ENCODE measurements around the gene PLEKHO2. TPM values are rescaled to one million over a fixed set of nuclear protein-coding genes. Genes with fewer than 3 reads are reported as not detected.

The PLEKHO2 gene
- total and polyA plus RNA-seq, 7 donors: 1.9 to 6.7 (median 5.2) TPM

GRCh38 chr15:64824929-64825430, 16.7 kb upstream of the PLEKHO2 start:
- DNase-seq: no peak
- Histone ChIP-seq H3K9me3 (no peaks in the 10 kb centered on the region), H3K27ac (no peak overlapping the region), H3K4me3 (peak overlapping the region; percentile 76), H3K36me3 (ENCODE audit: insufficient read depth in 1 of 2, low read depth in 1 of 2) (no peaks in the 10 kb centered on the region), H3K4me1 (peaks cover 14% of the 10 kb centered on the region), H3K27me3 (ENCODE audit: insufficient read depth in 3 of 3, low read length in 2 of 3) (no peaks in the 10 kb centered on the region)
- peak; percentile 5 to 57 (median 41) for ATAC-seq
- TF ChIP-seq, protein P1, sequence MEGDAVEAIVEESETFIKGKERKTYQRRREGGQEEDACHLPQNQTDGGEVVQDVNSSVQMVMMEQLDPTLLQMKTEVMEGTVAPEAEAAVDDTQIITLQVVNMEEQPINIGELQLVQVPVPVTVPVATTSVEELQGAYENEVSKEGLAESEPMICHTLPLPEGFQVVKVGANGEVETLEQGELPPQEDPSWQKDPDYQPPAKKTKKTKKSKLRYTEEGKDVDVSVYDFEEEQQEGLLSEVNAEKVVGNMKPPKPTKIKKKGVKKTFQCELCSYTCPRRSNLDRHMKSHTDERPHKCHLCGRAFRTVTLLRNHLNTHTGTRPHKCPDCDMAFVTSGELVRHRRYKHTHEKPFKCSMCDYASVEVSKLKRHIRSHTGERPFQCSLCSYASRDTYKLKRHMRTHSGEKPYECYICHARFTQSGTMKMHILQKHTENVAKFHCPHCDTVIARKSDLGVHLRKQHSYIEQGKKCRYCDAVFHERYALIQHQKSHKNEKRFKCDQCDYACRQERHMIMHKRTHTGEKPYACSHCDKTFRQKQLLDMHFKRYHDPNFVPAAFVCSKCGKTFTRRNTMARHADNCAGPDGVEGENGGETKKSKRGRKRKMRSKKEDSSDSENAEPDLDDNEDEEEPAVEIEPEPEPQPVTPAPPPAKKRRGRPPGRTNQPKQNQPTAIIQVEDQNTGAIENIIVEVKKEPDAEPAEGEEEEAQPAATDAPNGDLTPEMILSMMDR (IDR thresholded peaks at IDR 0.05): no peak
- 1% methylated on average over 17 of the region's 17 CpGs for WGBS, 3 donors
- intact Hi-C loops (cut with DNase I): loop anchor here in 1 of 2 donors (5.0 kb wide), 1 partner anchor 53 kb away; no protein-coding TSS in a partner anchor

DNA sequence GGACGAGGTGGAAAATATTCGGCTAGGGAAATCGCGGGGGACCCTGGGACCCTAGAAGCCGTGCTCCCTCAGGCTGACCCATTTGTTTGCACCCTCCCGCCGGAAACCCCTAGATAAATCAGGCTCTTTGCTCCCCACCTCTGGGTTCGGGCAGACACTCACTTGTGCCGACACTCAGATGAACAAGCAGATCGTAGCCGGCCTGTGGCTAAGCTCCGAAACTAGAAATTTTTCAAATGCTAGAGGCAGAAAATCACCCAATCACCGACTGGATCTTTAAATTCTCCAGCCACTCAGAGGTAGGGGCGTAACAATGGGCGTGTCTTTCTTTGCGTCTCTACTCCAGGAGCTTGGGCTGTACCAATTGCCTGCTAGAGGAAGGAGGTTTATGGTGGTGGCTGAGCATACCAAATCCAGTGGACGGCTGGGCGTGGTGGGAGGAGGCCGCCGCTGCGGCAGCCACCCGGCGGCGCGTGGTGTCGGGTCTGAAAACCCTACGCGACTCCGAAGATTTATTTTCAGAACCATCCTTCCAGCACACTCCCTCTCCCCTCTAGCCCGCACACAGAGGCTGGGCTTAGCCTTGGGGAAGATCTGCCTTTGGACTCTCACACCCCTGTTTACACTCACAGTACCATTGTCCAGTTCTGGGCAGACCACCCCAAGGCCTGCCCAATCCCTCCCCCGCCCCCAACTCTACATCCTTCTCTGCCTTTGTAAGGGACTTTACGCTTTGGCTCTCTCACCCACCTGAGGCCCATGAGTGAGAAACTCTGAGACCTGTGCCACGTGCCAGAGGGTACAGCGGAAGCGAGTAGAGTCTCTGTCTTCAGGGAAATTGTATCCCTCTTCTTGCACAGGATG, 16.1 kb upstream of the PLEKHO2 start, which contains the start of gene PIF1:
Gene PIF1, minus strand, starts transcription at position 217 of the 864 bp plus-strand sequence. CDS start 1,312 bp downstream, outside the sequence.
- H3K27ac ChIP-seq: peak within 1 kb of the TSS; percentile 63
- TF ChIP-seq, protein P1 (IDR thresholded peaks at IDR 0.05): no peak
- no peaks in the 10 kb centered on the region for H3K36me3 ChIP-seq (ENCODE audit: insufficient read depth in 1 of 2, low read depth in 1 of 2)
- intact Hi-C loops (cut with DNase I): no loop called here
- peaks cover 14% of the 10 kb centered on the region for H3K4me1 ChIP-seq
- 4 to 5% (median 5%) methylated on average over 34 to 35 of the region's 35 CpGs for WGBS, 3 donors
- no peaks in the 10 kb centered on the region for H3K27me3 ChIP-seq (ENCODE audit: insufficient read depth in 3 of 3, low read length in 2 of 3)
- peak within 1 kb of the TSS; percentile 76 for H3K4me3 ChIP-seq
- ATAC-seq: peak; percentile 96 to 98 (median 97)
- H3K9me3 ChIP-seq: no peaks in the 10 kb centered on the region
- peak; percentile 82 to 90 for DNase-seq

DNA sequence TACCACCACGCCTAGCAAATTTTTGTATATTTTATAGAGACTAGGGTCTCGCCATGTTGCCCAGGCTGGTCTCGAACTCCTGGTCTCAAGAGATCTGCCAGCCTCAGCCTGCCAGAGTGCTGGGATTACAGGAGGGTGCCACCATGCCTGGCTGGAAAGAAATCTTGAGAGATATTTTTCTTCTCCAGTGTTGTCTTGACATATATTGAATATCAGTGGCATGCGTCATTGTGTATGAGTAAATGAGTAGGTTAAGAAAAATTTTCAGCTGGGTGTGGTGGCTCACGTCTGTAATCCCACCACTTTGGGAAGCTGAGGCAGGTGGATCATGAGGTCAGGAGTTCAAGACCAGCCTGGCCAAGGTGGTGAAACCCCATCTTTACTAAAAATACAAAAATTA, 12.7 kb upstream of the PLEKHO2 start:
- H3K4me3 ChIP-seq: no peak overlapping the region
- H3K9me3 ChIP-seq: no peaks in the 10 kb centered on the region
- H3K36me3 ChIP-seq (ENCODE audit: insufficient read depth in 1 of 2, low read depth in 1 of 2): no peaks in the 10 kb centered on the region
- no peaks in the 10 kb centered on the region for H3K27me3 ChIP-seq (ENCODE audit: insufficient read depth in 3 of 3, low read length in 2 of 3)
- TF ChIP-seq, protein P1 (IDR thresholded peaks at IDR 0.05): no peak
- WGBS, 3 donors: 89 to 94% (median 93%) methylated on average over 5 of the region's 5 CpGs
- DNase-seq (no peak), ATAC-seq (no peak)
- no peak overlapping the region for H3K27ac ChIP-seq
- intact Hi-C loops (cut with DNase I): no loop called here
- peaks cover 10% of the 10 kb centered on the region for H3K4me1 ChIP-seq

GRCh38 chr15:64833690-64834089, 8.0 kb upstream of the PLEKHO2 start:
- H3K36me3 ChIP-seq (ENCODE audit: insufficient read depth in 1 of 2, low read depth in 1 of 2): no peaks in the 10 kb centered on the region
- WGBS, 3 donors: 42 to 51% (median 49%) methylated on average over 4 of the region's 4 CpGs
- no peaks in the 10 kb centered on the region for H3K27me3 ChIP-seq (ENCODE audit: insufficient read depth in 3 of 3, low read length in 2 of 3)
- TF ChIP-seq, protein P1 (IDR thresholded peaks at IDR 0.05): no peak
- no peaks in the 10 kb centered on the region for H3K4me1 ChIP-seq
- no peak overlapping the region for H3K4me3 ChIP-seq
- H3K27ac ChIP-seq: peak overlapping the region; percentile 6
- ATAC-seq: peak in 3 of 4 donors; percentile 29 to 63 (median 48)
- no peaks in the 10 kb centered on the region for H3K9me3 ChIP-seq
- intact Hi-C loops (cut with DNase I): no loop called here
- no peak for DNase-seq
